ENCODE measurements around the gene FOXS1.
A peak's percentile ranks its signal among the peaks of the same experiment; 100 is the strongest.
"Not testable (repeated sequence)": the region's sequence is repeated elsewhere in the genome, so short reads cannot be mapped to it uniquely, and the experiment has no call there.

The FOXS1 gene

DNA sequence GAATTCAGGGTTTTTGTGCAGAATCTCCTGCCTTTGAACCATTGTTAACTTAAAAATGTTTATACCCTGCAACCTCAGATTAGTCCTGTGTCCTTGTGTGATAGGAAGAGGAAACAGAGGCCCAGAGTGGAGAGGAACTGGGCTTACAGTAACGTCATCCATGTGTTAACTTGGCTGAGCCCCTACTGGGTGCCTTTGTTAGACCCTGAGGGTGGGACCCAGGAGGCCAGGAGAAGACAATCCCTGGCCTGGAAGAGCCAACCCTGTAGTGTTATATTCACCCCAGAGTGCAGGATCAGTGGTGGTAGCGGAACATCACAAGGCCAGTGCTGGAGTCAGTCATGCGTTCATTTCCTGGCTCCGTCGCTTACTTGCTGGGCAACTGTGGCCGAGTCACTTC, 15.7 kb downstream of the FOXS1 start:
- no peak for DNase-seq
- intact Hi-C loops (cut with DNase I), result loop anchor here (10.0 kb wide), 1 partner anchor 265 kb away; no protein-coding TSS in a partner anchor

DNA sequence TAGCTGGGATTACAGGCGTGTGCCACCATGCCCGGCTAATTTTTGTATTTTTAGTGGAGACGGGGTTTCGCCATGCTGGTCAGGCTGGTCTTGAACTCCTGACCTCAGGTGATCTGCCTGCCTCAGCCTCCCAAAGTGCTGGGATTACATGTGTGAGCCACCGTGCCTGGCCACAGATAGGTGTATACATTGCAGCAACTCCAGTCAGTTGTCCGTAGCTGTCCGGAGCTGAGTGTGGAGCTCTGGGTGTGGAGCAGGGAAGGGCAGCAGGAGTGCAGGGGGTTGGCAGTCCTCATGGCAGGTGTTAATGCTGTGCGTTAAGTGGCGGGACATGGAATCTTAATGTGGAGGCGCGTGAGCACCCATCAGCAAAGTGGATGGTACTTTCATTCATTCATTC, 17.4 kb downstream of the FOXS1 start:
- intact Hi-C loops (cut with DNase I), result loop anchor here (10.0 kb wide), 1 partner anchor 267 kb away; no protein-coding TSS in a partner anchor
- DNase-seq, result not testable (repeated sequence)

- no peak for DNase-seq
- intact Hi-C loops (cut with DNase I), result loop anchor here (10.0 kb wide), 1 partner anchor 268 kb away; no protein-coding TSS in a partner anchor
These were observed 18.3 kb downstream of the FOXS1 start for GRCh38 chr20:31827059-31827458.

DNA sequence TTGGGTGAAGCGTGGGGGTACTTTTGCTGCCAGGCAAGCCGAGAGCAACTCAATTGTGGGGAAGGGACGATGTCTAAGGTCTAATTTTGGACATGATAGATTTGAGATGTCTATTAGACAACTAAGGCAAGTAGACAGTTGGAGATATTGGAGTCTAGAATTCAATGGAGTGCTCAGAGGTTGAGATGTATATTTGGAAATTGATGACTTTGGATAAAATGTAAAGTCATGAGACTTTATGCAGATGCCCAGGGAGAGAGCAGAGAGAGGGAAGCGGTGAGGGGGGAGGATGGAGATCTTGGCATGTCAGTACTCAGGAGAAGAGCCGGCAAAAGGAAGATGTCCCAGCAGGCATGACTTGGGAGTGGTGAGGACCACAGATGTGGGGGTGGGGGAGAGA, 19.3 kb downstream of the FOXS1 start:
- intact Hi-C loops (cut with DNase I), result loop anchor here (10.0 kb wide), 1 partner anchor 269 kb away; no protein-coding TSS in a partner anchor

GRCh38 chr20:31824554-31825313, 20.7 kb downstream of the FOXS1 start:
- intact Hi-C loops (cut with DNase I), result loop anchor here (5.0 to 10.0 kb wide), 2 partner anchors 208 to 270 kb away; no protein-coding TSS in a partner anchor
- DNase-seq, result no peak

More for the DNA sequence above, 19.3 kb downstream of the FOXS1 start:
- DNase-seq, result no peak

DNA sequence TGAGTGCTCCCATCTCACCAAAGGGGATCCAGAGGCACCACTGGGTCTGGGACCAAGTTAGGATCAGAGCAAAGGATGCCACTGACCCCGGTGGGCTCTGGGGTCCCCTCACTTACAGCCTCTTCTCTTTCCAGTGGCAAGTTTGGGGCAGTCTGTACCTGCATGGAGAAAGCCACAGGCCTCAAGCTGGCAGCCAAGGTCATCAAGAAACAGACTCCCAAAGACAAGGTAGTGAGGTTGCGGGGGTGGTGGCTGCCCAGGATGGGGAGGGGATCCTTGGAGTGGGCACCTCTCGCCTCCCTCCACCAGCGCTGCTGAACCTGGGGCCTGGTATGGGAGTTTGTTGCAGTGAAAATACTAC, 21.3 kb downstream of the FOXS1 start:
- DNase-seq, result no peak
- intact Hi-C loops (cut with DNase I), result loop anchor here (5.0 to 10.0 kb wide), 2 partner anchors 208 to 271 kb away; no protein-coding TSS in a partner anchor

- DNase-seq, result no peak
- intact Hi-C loops (cut with DNase I), result loop anchor here (5.0 to 10.0 kb wide), 2 partner anchors 209 to 271 kb away; no protein-coding TSS in a partner anchor
These were observed 21.9 kb downstream of the FOXS1 start for GRCh38 chr20:31823360-31824124.

DNA sequence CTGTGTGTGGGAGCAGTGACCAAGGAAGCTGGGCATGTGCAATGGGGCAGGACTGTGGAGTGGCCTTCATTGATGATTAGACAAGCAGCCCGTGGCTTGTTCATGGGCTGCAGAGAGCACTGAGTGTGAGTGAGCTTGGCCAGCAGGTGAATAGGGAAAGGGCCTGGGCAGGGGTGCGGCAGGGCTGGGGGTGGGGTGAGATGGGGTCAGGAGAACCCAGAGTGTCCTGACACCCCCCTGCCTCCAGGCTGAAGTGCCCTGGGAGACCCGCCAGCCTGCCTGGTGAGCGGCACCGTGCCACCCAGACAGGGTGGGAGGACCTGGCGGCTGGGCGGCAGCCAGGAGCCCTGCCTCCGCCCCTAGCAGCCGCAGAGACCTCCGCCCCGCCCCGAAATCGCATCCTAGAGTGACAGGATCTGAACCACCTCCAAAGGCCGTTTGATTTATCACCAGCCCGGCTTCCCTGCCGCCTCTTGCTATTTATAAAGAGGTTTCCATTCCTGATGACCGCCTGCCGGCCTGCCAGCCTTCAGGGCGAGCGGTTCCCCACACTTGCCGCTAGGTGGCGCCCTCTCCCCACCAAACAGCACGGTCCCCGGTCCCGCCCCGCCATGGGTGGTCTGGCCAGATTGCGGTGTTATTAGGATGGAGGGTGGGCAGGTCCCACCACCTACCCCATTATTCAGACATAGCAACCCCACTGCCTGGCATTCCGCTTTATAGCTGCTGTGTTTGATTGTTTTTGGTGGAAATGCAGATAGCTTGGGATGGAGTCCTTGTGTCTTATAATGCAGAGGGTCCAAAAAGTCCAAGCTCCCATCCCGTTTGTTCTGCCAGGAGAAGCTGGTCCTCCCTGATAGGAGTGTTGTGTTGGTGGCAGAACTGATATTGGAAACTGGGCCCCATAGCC, 22.7 kb downstream of the FOXS1 start:
- intact Hi-C loops (cut with DNase I), result loop anchor here (5.0 to 10.0 kb wide), 2 partner anchors 210 to 272 kb away; no protein-coding TSS in a partner anchor

GRCh38 chr20:31821427-31821826, 24.0 kb downstream of the FOXS1 start:
- no peak for DNase-seq
- intact Hi-C loops (cut with DNase I), result loop anchor here (5.0 to 10.0 kb wide), 2 partner anchors 211 to 273 kb away; no protein-coding TSS in a partner anchor

More for the DNA sequence above, 22.7 kb downstream of the FOXS1 start:
- peak; percentile 52 to 92 (median 80) for DNase-seq

DNA sequence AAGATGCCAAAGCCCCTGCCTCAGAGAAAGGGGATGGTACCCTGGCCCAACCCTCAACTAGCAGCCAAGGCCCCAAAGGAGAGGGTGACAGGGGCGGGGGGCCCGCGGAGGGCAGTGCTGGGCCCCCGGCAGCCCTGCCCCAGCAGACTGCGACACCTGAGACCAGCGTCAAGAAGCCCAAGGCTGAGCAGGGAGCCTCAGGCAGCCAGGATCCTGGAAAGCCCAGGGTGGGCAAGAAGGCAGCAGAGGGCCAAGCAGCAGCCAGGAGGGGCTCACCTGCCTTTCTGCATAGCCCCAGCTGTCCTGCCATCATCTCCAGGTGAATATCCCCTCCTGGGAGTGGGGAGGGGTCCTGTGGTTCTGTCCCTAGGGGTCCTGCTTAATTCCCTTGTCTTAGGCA, 25.2 kb downstream of the FOXS1 start:
- intact Hi-C loops (cut with DNase I), result loop anchor here (5.0 to 10.0 kb wide), 2 partner anchors 212 to 275 kb away; no protein-coding TSS in a partner anchor

DNA sequence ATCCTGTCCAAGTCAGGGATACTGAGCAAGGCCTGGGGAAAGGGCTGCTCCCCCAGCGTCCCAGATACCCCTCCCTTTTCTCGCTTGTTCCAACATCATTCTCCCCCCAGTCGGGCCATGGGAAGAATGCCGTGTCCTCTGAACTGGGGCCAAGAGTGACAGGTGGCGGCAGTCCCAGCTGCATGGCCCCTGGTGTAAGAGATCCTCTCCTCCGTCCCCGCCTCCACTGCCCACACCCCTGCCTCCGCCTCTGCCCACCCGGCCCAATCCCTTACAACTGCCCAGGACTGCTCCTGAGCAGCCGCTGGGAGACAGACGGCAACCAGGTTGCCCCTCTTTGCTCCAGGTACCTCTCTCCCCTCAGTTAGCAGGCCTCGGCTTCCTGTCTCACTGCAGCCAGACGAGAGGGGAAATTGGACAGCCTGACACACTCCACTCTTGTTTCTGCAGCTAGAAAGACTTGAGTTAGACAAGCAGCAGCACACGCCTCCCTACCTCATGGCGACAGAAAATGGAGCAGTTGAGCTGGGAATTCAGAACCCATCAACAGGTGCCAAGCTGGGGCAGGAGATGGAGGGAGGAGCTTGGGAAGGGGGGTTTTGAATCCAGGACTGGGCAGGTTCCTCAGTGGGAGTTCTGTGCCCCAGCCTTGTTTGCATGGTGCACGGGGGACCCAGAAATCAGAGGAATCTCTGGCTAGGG, 26.2 kb downstream of the FOXS1 start, which contains the start of gene MYLK2:
Gene MYLK2 (plus strand): TSS at position 274 of the 702 bp plus-strand sequence. CDS start 225 bp downstream, at position 499.
- DNase-seq, result no peak

More for the DNA sequence above, 25.2 kb downstream of the FOXS1 start:
- DNase-seq, result no peak

GRCh38 chr20:31818376-31818908, 27.0 kb downstream of the FOXS1 start:
- DNase-seq, result peak in 1 of 42 donors; percentile 14
- intact Hi-C loops (cut with DNase I), result no loop called here

More for the DNA sequence above, 26.2 kb downstream of the FOXS1 start, which contains the start of gene MYLK2:
- intact Hi-C loops (cut with DNase I), result no loop called here

DNA sequence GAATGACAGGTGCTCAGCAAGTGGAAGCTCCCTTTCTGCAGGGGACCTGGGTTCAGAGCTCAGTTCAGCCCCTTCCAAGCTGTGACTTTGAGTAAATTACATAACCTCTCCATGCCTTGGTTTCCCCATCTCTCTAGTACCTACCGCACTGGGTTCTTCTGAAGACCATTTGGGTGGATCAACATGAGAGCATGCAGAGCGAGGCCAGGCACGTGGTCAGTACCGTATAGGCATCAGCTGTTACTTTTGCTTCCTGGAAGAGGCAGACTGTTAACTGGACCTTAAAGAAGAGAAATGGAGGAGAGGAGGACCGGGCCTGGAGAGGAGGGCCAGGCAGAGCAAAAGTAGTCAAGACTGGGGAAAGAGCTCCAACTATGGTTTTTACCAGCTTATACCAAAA, 27.9 kb downstream of the FOXS1 start:
- peak in 2 of 42 donors; percentile 15 to 23 for DNase-seq
- intact Hi-C loops (cut with DNase I), result no loop called here

GRCh38 chr20:31816221-31816620, 29.2 kb downstream of the FOXS1 start:
- DNase-seq, result no peak
- intact Hi-C loops (cut with DNase I), result no loop called here

DNA sequence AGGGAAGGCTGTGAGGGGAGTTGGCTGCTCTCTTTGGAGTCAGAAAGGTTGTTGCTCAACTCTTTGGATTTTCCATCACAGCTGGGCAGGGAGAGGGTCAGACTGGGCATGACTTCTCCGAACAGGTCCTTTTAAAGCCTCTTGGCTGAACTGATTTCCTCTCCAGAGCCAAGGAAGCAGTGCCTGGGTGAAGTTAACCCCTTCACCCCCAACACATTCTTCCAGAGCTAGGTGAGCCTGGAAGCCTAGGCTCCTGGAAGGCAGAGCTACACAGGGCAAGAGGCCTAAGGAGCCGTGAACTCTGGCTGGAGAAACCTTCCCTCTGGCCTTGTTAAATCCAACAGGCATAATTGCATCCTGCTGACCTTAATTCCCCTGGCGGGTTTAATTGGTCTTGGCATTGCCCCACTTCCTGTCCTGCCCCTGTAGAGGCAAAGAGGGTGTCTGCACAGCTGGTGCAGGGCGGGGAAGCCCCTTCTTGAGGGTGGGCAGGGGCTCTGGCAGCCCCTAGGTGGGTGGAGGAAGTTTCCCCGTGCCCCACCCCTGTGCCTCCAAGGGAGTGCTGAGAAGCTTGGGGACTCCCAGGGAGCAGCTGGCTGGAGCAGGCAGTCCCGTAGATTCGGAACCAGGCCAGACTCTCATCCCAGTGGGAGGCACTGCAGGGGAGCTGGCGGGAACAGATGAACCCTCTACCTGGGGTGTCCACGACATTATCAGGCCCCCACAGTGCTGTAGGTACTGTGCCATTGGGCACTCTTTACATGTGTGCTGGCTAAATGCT, 29.8 kb downstream of the FOXS1 start:
- intact Hi-C loops (cut with DNase I), result no loop called here

DNA sequence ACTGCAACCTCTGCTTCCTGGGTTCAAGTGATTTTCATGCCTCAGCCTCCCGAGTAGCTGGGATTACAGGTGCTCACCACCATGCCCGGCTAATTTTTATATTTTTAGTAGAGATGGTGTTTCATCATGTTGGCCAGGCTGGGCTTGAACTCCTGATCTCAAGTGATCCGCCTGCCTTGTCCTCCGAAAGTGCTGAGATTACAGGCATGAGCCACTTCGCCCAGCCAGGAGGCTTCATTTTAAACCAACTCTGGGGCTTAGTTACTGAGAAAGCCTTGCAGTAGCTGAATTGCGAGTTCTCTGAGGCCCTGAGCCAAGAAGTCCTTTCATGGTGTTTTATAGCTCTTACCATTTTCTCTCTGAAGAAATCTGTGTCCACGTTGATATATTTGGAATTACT, 31.3 kb downstream of the FOXS1 start:
- intact Hi-C loops (cut with DNase I); DNase-seq: not testable (repeated sequence)

More for the DNA sequence above, 29.8 kb downstream of the FOXS1 start:
- peak in 2 of 42 donors; percentile 12 to 42 for DNase-seq

- DNase-seq, result no peak
- intact Hi-C loops (cut with DNase I), result no loop called here
These were observed 31.8 kb downstream of the FOXS1 start for GRCh38 chr20:31813611-31814010.
